SW 1271 (cell line): ENCODE data around the gene MALL.
"Not testable (repeated sequence)": the region's sequence is repeated elsewhere in the genome, so short reads cannot be mapped to it uniquely, and the experiment has no call there.

Experiments used
- DNase-seq, 2 experiments: peaks; one replicate each; lab custom pipeline; 2025; lab: John Stamatoyannopoulos, UW

MALL gene

DNA sequence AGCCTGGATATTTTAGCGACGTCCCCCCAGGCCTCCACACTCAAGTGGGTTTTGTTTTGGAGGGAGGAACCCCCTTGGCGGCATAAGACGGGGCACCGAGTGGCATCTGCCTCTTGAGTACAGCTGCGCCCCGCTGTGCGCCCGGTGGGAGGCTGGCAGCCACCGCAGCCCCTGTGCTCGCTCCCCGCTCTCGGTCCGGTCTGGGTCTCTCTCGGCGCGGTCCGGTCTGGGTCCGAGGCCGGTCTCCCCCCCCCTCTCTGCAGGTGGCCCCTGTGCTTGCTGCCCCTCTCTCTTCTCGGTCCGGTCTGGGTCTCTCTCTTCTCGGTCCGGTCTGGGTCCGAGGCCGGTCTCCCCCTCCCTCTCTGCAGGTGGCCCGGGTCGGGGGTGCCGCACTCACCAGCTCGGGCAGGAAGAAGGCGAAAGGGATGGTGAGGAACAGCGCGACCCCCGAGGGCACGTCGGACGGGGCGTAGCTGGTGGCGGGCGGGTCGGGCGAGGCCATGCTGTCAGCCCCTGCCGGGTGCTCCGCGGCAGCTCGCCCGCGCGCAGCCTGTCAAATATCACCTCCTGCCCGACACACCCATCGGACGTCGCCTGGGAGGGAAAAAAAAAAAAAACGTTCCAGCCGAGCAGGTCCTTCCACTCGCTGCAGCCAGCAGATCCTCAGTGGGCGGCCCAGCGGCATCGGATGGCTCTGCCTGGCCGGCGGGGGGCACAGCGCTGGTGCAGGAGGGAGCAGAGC, at the start of gene MALL:
Gene MALL (minus strand): TSS at position 532 of the 742 bp plus-strand sequence. CDS start 30 bp downstream, at position 502.
- DNase-seq, result no peak

GRCh38 chr2:110157153-110157793, 41.7 kb upstream of the MALL start:
- peak; percentile 10 to 76 for DNase-seq

DNA sequence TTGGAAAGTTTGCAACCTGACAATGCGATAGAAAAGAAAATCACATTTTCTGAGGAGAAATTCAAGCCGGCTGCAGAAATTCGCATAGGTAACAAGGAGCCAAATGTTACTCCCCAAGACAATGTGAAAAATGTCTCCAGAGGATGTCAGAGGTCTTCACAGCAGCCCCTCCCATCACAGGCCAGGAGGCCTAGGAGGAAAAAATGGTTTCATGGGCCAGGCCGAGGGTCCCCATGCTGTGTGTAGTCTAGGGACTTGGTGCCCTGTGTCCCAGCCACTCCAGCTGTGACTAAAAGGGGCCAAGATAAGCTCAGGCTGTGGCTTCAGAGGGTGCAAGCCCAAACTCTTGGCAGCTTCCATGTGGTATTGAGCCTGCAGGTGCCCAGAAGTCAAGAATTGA, 39.2 kb upstream of the MALL start:
- not testable (repeated sequence) for DNase-seq

DNA sequence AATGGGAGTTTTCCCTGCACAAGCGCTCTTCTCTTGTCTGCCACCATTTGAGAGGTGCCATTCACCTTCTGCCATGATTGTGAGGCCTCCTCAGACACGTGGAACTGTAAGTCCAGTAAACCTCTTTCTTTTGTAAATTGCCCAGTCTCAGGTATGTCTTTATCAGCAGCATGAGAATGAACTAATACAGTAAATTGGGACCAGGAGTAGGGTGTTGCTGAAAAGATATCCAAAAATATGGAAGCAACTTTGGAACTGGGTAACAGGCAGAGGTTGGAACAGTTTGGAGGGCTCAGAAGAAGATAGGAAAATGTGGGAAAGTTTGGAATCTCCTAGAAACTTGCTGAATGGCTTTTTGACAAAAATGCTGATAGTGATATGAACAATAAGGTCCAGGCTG, 38.6 kb upstream of the MALL start:
- DNase-seq, result not testable (repeated sequence)

- DNase-seq, result no peak
Observed at GRCh38 chr2:110153416-110153815, 37.8 kb upstream of the MALL start.

DNA sequence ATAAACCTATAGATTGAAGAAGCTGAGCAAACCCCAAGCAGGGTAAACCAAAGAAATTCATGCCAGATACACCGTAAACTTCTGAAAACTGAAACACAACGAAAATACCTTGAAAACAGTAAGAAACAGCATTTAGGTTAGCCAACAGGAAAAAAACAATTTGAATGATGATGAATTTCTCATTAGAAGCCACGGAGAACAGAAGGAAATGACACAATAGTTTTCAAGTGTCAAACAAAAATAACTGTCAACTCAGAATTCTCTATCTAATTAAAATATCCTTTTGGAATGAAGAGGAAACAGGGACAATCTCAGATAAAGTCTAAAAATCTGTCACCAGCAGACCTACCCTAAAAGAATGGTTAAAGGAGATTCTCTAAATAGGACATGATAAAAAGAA, 37.3 kb upstream of the MALL start:
- DNase-seq, result no peak

DNA sequence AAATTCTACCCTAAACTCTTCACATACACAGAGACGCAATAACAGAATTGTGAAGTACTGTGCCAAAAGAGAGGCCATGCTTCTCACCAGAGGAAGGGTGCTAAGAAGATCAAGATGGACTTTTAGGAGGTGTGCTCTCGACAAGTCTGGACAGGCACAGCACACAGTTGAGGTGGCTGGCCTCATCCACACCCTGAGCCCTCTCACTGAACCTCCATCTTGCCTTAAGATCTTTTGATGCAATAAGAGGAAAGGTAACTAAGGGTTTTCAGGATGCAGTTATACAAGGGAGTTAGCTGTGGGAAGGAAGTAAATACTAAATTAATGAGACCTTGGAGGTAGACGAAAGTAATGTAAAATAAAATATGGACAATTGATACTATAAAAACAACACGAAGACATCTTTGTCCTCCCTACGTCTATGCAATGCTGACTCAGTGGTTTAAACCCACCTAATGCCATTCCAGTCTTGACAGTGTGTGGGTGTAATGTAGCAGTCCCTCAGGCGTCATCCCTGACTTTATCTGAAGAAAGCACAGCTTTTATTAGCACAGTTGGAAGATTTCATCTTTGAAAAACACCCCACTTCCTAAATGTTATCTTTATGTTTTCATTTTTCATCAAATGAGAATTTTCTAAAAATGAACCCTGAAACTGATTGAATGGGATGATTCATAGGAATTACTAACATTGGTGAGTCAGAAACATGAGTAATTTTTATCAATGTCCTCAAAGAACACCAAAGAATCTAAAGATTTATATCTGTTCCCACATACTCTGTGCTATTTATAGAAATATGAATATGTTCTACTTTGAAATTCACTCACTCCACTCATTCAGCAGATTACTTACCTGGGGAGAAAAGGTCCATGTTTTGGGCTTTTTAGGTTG, 34.0 kb upstream of the MALL start:
- DNase-seq, result peak; percentile 19 to 76

DNA sequence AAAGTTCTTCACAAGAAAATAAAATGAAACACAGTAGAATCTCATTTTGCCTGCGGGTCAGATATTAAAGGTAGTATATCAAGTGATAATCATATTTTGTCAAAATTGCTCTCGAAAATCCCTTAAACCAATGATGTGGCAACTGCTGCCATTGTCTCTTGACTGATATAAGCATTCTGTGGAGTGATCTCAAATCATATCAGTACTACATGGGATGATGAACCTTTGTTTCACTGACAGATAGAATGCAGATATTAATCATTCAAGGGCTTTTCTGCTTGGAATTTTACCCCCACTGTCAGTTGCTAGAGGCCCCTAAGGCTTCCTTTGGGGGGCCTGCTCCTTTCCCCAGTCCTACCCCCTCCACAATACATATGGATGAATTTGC, 31.3 kb upstream of the MALL start:
- DNase-seq, result no peak

- DNase-seq, result no peak
Observed at GRCh38 chr2:110146183-110146944, 30.7 kb upstream of the MALL start.

DNA sequence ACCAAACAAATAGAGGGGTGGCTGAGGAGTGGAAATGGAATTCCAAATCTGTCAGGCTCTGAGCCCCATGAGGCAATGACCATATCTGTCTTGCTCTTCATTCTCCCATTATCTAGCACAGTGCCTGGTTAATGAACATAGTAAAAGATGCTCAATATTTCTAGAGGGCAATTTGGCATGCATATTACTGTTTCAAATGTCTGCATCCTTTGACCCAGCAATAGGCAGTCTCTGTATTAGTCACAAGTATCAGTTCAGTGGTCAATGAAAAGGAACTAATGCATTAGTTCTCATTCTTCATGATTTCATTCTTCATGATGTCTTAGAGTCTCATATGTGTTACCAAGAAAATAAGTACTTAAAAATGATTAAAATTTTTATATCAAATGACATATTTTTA, 28.4 kb upstream of the MALL start:
- no peak for DNase-seq

DNA sequence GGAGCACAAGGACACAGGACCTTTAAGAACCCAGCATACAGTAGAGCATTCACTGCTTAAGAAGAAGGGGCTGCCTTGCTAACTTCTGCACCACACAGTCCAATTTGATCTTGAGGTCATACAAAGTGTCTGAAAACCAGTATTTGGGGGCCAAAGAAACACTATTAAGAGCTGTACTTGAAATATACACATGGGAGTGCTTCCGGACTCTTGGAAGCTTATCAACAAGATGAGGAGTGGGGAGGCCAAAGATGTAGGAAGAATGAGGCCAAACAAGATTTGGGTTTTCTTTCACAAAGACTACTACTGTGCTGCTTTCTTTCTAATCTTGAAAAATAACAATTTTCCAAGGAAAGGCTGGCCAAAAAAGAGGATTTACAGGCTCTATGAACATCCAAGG, 24.8 kb upstream of the MALL start:
- no peak for DNase-seq

- no peak for DNase-seq
Observed at GRCh38 chr2:110134025-110134424, 18.4 kb upstream of the MALL start.

DNA sequence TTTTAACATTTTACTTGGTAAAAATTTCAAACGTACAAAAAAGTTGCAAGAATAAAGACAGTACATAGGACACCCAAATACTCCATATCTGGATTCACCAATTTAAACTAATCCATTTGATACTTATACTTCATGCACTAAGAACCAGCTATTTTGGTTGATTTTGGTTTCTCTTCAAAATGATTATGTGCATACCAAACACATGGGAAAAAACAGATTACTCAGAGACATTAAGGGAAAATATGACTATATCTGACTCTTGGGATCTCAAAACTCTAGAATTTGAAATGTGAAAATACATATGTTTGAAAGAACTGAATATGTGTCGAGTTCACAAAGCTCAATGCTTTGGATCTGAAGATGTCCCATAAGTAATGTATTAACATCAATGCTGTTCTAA, 15.5 kb upstream of the MALL start:
- DNase-seq, result no peak

DNA sequence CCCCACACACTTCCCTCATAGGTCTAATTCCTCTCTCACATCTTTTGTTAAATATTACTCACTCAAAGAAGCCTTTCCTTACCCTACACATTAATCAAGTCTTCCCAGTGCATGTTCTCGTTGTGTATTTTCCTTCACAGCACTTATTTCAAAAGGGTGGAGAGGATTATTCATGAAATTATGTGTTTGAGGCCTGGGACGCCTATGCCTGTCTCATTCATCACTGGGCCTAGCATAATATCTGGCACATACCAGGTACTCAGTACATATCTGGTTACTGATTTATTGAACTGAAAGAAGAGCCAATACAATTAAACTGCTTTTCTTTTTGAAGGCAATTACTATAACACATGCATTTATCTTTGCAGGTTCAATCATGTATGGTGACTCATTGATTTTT, 15.1 kb upstream of the MALL start:
- no peak for DNase-seq

- no peak for DNase-seq
Observed at GRCh38 chr2:110126906-110127305, 11.3 kb upstream of the MALL start.

- no peak for DNase-seq
Observed at GRCh38 chr2:110126086-110126773, 10.6 kb upstream of the MALL start.

- DNase-seq, result no peak
Observed at GRCh38 chr2:110124939-110125691, 9.5 kb upstream of the MALL start.

GRCh38 chr2:110124038-110124825, 8.6 kb upstream of the MALL start:
- DNase-seq, result no peak

DNA sequence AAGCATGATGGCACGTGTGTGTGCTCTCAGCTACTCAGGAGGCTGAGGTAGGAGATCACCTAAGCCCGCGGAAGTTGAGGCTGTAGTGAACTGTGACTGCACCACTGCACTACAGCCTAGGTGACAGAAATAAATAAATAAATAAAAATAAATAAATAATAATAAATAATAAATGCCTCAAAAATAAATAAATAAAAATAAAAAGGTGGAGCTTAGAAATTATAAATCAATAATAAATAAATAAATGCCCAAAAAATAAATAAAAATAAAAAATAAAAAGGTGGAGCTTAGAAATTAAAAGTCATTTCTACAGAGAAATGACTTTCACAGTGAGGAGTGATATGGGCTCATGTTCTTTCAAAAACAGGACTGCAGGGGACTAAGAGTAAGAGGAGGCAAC, 6.0 kb upstream of the MALL start:
- DNase-seq, result no peak

- no peak for DNase-seq
Observed at GRCh38 chr2:110121052-110121334, 5.4 kb upstream of the MALL start.
